Testis (tissue), 2 donors: ENCODE data around the gene PRKRIP1.
"Not testable (repeated sequence)": the region's sequence is repeated elsewhere in the genome, so short reads cannot be mapped to it uniquely, and the experiment has no call there.

Experiments used
- POLR2A ChIP-seq: fragments of 450-650 bp; IDR thresholded peaks from one replicate; pipeline ENCODE4 v1.6.1; 2017; ENCODE audit warnings: antibody characterized with exemption, mild to moderate bottlenecking, moderate library complexity
- TF ChIP-seq, protein P1 (sequence below), 3 experiments: fragments of 450-650 bp in 2 of 3; fragments of 200-600 bp in 1 of 3; sonication (generic) in 1 of 3; IDR thresholded peaks; one replicate each; pipeline ENCODE4 v1.5.1; 2016 to 2019; ENCODE audit warnings: antibody characterized with exemption in 3 of 3, mild to moderate bottlenecking in 2 of 3, moderate library complexity in 1 of 3

DNA sequence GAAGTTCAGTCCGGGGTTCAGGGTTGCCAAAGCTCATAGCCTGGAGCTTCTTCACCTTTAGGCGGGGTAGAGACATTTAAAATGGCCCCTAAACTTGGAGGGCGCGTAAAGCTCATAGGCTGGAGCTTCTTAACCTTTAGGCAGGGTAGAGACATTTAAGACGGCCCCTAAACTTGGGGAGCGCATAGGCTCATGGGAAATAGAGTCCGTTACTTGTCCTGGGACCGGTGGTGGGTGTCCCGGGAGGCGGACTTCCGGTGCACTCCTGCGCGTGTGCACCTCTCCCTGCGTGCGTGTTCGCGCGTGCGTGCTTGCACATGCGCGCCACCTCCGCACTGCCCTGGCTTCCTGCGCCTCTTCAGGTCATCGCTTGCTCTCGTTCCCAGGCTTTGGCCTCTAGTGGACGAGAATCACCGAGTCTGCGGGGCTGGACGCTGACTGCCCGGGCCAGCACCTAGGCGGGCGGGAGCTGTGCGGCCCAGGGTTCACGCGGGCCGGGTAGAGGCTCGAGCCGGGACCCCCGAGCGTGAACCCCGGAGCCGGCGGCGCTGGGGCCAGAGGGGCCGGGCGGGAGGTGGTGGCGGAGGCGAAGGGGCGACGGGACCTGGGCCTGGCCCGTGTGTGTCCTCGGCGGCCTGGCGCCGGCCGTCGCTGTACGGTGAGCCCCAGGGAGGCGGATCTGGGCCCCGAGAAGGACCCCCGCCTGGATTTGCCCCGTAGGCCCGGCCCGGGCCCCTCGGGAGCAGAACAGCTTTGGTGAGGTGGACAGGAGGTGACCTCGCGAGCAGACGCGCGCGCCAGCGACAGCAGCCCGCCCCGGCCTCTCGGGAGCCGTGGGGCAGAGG is 32.4 kb upstream of the PRKRIP1 start:
- TF ChIP-seq, protein P1, sequence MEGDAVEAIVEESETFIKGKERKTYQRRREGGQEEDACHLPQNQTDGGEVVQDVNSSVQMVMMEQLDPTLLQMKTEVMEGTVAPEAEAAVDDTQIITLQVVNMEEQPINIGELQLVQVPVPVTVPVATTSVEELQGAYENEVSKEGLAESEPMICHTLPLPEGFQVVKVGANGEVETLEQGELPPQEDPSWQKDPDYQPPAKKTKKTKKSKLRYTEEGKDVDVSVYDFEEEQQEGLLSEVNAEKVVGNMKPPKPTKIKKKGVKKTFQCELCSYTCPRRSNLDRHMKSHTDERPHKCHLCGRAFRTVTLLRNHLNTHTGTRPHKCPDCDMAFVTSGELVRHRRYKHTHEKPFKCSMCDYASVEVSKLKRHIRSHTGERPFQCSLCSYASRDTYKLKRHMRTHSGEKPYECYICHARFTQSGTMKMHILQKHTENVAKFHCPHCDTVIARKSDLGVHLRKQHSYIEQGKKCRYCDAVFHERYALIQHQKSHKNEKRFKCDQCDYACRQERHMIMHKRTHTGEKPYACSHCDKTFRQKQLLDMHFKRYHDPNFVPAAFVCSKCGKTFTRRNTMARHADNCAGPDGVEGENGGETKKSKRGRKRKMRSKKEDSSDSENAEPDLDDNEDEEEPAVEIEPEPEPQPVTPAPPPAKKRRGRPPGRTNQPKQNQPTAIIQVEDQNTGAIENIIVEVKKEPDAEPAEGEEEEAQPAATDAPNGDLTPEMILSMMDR (IDR thresholded peaks at IDR 0.05), result peak in 2 of 3 experiments; percentile 24 to 40
- not testable (repeated sequence) for TF ChIP-seq POLR2A
